HEK293T (cell line): Measurements from ENCODE around the gene PIK3IP1.

Experiments
- BHLHE40 ChIP-seq: fragments of 450-650 bp; IDR thresholded peaks from 2 replicates; pipeline ENCODE4 v1.6.1; 2016; ENCODE audit warnings: mild to moderate bottlenecking, moderate library complexity, borderline replicate concordance
- ELF4 ChIP-seq: fragments of 450-650 bp; IDR thresholded peaks from 2 replicates; pipeline ENCODE4 v1.6.1; 2017; ENCODE audit warnings: antibody characterized with exemption
- FOXA1 ChIP-seq: fragments of 450-650 bp; IDR thresholded peaks from 2 replicates; pipeline ENCODE4 v1.6.1; 2016; ENCODE audit warnings: mild to moderate bottlenecking
- FOXK2 ChIP-seq: fragments of 450-650 bp; IDR thresholded peaks from 2 replicates; pipeline ENCODE4 v1.6.1; 2016; ENCODE audit warnings: mild to moderate bottlenecking
- FOXM1 ChIP-seq: fragments of 450-650 bp; IDR thresholded peaks from 2 replicates; pipeline ENCODE4 v1.6.1; 2017; ENCODE audit warnings: mild to moderate bottlenecking, borderline replicate concordance
- HDGF ChIP-seq: fragments of 450-650 bp; IDR thresholded peaks from 2 replicates; pipeline ENCODE4 v1.6.1; 2017; ENCODE audit warnings: antibody characterized with exemption, borderline replicate concordance
- LEF1 ChIP-seq: fragments of 450-650 bp; IDR thresholded peaks from 2 replicates; pipeline ENCODE4 v1.6.1; 2017; ENCODE audit warnings: mild to moderate bottlenecking, borderline replicate concordance
- NFRKB ChIP-seq: fragments of 450-650 bp; IDR thresholded peaks from 2 replicates; pipeline ENCODE4 v1.6.1; 2016; ENCODE audit warnings: mild to moderate bottlenecking, moderate library complexity
- SP1 ChIP-seq: fragments of 450-650 bp; IDR thresholded peaks from 2 replicates; pipeline ENCODE4 v1.6.1; 2017
- SUZ12 ChIP-seq: fragments of 450-650 bp; IDR thresholded peaks from 2 replicates; pipeline ENCODE4 v1.6.1; 2016; ENCODE audit warnings: mild to moderate bottlenecking
- TARDBP ChIP-seq: fragments of 450-650 bp; IDR thresholded peaks from 2 replicates; pipeline ENCODE4 v1.6.1; 2016
- TF ChIP-seq, protein P1 (sequence below): fragments of 450-650 bp; IDR thresholded peaks from 2 replicates; pipeline ENCODE4 v1.6.1; 2016

DNA sequence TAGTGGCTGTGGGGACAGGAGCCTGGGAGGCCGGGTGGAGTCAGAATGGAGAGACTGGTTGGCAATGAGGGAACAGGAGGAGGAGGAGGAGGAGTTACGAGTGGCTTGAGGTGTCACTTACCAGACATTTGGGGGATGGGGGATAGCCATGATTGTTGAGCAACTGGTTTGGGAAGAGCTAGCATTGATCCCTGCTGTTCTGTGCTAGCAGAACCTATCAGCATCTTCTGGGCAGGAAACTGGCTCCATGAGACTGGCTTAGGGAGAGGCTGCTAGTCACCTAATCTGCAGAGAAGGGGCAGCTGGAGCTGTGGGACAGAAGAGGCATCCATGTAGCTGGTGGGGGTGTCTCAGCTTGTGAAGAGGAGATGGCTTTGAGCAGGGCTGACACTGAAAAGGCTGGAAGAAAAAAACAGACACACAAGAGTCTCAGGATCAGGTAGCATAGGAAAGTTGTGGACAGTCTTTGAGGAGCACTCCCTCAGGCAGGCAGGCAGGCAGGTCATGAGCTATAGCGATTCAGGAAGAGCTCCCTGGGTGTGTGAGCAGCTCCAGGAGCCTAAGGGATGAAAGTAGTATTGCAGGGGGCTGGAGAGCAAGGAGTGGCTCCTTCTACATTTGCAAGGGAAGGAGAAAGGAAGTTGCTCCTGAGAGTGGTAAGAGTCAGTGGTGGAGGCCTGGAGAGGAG is 22.3 kb downstream of the PIK3IP1 start:
- TF ChIP-seq FOXK2, result no peak
- no peak for TF ChIP-seq ELF4
- no peak for TF ChIP-seq HDGF
- no peak for TF ChIP-seq BHLHE40
- no peak for TF ChIP-seq FOXM1
- no peak for TF ChIP-seq SP1
- TF ChIP-seq SUZ12, result no peak
- TF ChIP-seq FOXA1, result no peak
- TF ChIP-seq, protein P1, sequence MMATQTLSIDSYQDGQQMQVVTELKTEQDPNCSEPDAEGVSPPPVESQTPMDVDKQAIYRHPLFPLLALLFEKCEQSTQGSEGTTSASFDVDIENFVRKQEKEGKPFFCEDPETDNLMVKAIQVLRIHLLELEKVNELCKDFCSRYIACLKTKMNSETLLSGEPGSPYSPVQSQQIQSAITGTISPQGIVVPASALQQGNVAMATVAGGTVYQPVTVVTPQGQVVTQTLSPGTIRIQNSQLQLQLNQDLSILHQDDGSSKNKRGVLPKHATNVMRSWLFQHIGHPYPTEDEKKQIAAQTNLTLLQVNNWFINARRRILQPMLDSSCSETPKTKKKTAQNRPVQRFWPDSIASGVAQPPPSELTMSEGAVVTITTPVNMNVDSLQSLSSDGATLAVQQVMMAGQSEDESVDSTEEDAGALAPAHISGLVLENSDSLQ, result no peak
- no peak for TF ChIP-seq NFRKB
- TF ChIP-seq TARDBP, result no peak
- TF ChIP-seq LEF1, result no peak
